ENCODE data around the gene IQCB1.
"Not testable (repeated sequence)": the region's sequence is repeated elsewhere in the genome, so short reads cannot be mapped to it uniquely, and the experiment has no call there.

Gene IQCB1

GRCh38 chr3:121803771-121804320 lies 31.0 kb downstream of the IQCB1 start:
- DNase-seq: no peak

GRCh38 chr3:121800906-121801305 lies 34.0 kb downstream of the IQCB1 start:
- DNase-seq: no peak

GRCh38 chr3:121796970-121797369 lies 37.9 kb downstream of the IQCB1 start:
- peak; percentile 63 for DNase-seq

- DNase-seq: no peak
Observed at GRCh38 chr3:121794264-121794983, 40.4 kb downstream of the IQCB1 start.

GRCh38 chr3:121793078-121793477 lies 41.8 kb downstream of the IQCB1 start:
- no peak for DNase-seq

GRCh38 chr3:121786485-121786884 lies 48.4 kb downstream of the IQCB1 start:
- no peak for DNase-seq

- DNase-seq: not testable (repeated sequence)
Observed at GRCh38 chr3:121782784-121783183, 52.1 kb downstream of the IQCB1 start.

GRCh38 chr3:121781611-121782010 lies 53.2 kb downstream of the IQCB1 start:
- DNase-seq: no peak

GRCh38 chr3:121775095-121775494 lies 59.8 kb downstream of the IQCB1 start:
- not testable (repeated sequence) for DNase-seq

- DNase-seq: no peak
Observed at GRCh38 chr3:121769246-121769645, 65.6 kb downstream of the IQCB1 start.

GRCh38 chr3:121768452-121768851 lies 66.4 kb downstream of the IQCB1 start:
- no peak for DNase-seq

- DNase-seq: no peak
Observed at GRCh38 chr3:121759541-121760202, 75.2 kb downstream of the IQCB1 start.

GRCh38 chr3:121758727-121759450 lies 76.0 kb downstream of the IQCB1 start:
- no peak for DNase-seq

GRCh38 chr3:121757812-121758545 lies 76.9 kb downstream of the IQCB1 start:
- DNase-seq: no peak

- peak; percentile 46 for DNase-seq
Observed at GRCh38 chr3:121757087-121757811, 77.6 kb downstream of the IQCB1 start.

GRCh38 chr3:121752772-121753171 lies 82.1 kb downstream of the IQCB1 start:
- no peak for DNase-seq

- no peak for DNase-seq
Observed at GRCh38 chr3:121752261-121752660, 82.6 kb downstream of the IQCB1 start.

GRCh38 chr3:121750087-121750415 lies 84.8 kb downstream of the IQCB1 start:
- peak; percentile 24 for DNase-seq

- DNase-seq: peak; percentile 99
Observed at GRCh38 chr3:121749276-121750086, 85.4 kb downstream of the IQCB1 start, which contains the start of gene GOLGB1. TSS of gene GOLGB1 (minus strand) at chr3:121749741. CDS start at chr3:121730971, 18,770 bp downstream.

GRCh38 chr3:121748680-121749275 lies 86.1 kb downstream of the IQCB1 start:
- DNase-seq: peak; percentile 42

- DNase-seq: no peak
Observed at GRCh38 chr3:121747976-121748375, 86.9 kb downstream of the IQCB1 start.
